Measurements from ENCODE around the gene CCNY. TPM values are rescaled to one million over a fixed set of nuclear protein-coding genes. Genes with fewer than 3 reads are reported as not detected.

CCNY gene
- total and polyA plus RNA-seq, 2 of the 13 experiments (the other 11 are each of a cell fraction or from before 2014, with no cell fraction given) = 48.2 to 54.7 TPM

GRCh38 chr10:35397953-35398352, 61.6 kb downstream of the CCNY start:
- peaks cover 71% of the 10 kb centered on the region for H3K4me1 ChIP-seq (ENCODE audit: insufficient read depth, low read length)
- in situ Hi-C loops (cut with HindIII; ENCODE audit: extremely low pct_ligation_motif_present, low pct_unique_long_range_greater_than_20kb) = no loop called here
- TF ChIP-seq, protein P1, sequence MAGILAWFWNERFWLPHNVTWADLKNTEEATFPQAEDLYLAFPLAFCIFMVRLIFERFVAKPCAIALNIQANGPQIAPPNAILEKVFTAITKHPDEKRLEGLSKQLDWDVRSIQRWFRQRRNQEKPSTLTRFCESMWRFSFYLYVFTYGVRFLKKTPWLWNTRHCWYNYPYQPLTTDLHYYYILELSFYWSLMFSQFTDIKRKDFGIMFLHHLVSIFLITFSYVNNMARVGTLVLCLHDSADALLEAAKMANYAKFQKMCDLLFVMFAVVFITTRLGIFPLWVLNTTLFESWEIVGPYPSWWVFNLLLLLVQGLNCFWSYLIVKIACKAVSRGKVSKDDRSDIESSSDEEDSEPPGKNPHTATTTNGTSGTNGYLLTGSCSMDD (CRISPR knock-in tag; IDR thresholded peaks at IDR 0.05) = no peak
- TF ChIP-seq ZNF687 (CRISPR knock-in tag; IDR thresholded peaks at IDR 0.05) (0 out of 2 replicates have a peak, but pooled peaks have one; percentile 10), ZNF652 (CRISPR knock-in tag; IDR thresholded peaks at IDR 0.05; ENCODE audit: borderline replicate concordance, low read depth) (no peak)
- peaks cover 96% of the 10 kb centered on the region for H3K79me2 ChIP-seq (ENCODE audit: insufficient read depth, low read length)
- H3K4me2 ChIP-seq (ENCODE audit: low read depth, low read length) = no peak overlapping the region
- CTCF ChIA-PET (ENCODE audit: low intra/inter-chr PET ratio, low total read pairs) = no interaction called here
- WGBS (ENCODE audit: low lambda C conversion rate) = 88% methylated on average over 2 of the region's 4 CpGs
- H3K27me3 ChIP-seq (ENCODE audit: control insufficient read depth in 1 of 2, insufficient read depth in 2 of 2, low read length in 2 of 2) = no peaks in the 10 kb centered on the region
- ATAC-seq = no peak
- H4K20me1 ChIP-seq (ENCODE audit: insufficient read depth, low read length) = peaks cover 3% of the 10 kb centered on the region
- H3K4me3 ChIP-seq (replicated peaks in 1 of 3; ENCODE audit: insufficient read depth in 1 of 3, low read depth in 2 of 3, low read length in 3 of 3) = no peak overlapping the region
- H3K9me3 ChIP-seq (ENCODE audit: low read length) = no peaks in the 10 kb centered on the region
- no TSS peak for BruUV-seq (replicated peaks)
- intact Hi-C loops (cut with micrococcal nuclease; ENCODE audit: unreplicated experiment) = no loop called here
- FAIRE-seq = no peak
- no peak overlapping the region for H2AFZ ChIP-seq (ENCODE audit: low read length)
- no peak overlapping the region for H3K27ac ChIP-seq (ENCODE audit: extremely low read length, insufficient read depth, low read length)
- no peak for DNase-seq (ENCODE audit: low spot score)
- no peaks in the 10 kb centered on the region for H3K36me3 ChIP-seq (replicated peaks in 1 of 2; ENCODE audit: control insufficient read depth in 1 of 2, insufficient read depth in 2 of 2, low read length in 2 of 2)
- no peak overlapping the region for H3K9ac ChIP-seq (ENCODE audit: insufficient read depth, low read depth, low read length)
- POLR2A ChIA-PET = no interaction called here

Measured in HepG2 (cell line).